Left lung (tissue), 10 donors: ENCODE data around the gene ZNF684. TPM values are rescaled to one million over a fixed set of nuclear protein-coding genes. Genes with fewer than 3 reads are reported as not detected.
"Not testable (repeated sequence)": the region's sequence is repeated elsewhere in the genome, so short reads cannot be mapped to it uniquely, and the experiment has no call there.

Source experiments
- ATAC-seq: fragments of 200-7000 bp; cut with Tn5 transposase; one replicate; pipeline ENCODE4 v1.9.1; 2020; ENCODE audit warnings: moderate library complexity
- DNase-seq, 4 donors: peaks; one replicate each; pipeline ENCODE4 v3.0.0-alpha.2; 2013 to 2020
- H3K27ac ChIP-seq, 2 donors: fragments of 200-600 bp; sonication (generic) in 1 of 2; one replicate each; pipeline versions ENCODE4 v1.5.0 to v1.8.0; 2020 to 2021
- H3K27me3 ChIP-seq, 2 donors: fragments of 200-600 bp; sonication (generic) in 1 of 2; one replicate each; pipeline versions ENCODE4 v1.5.0 to v1.8.0; 2020 to 2021
- H3K36me3 ChIP-seq, 2 donors: fragments of 200-600 bp; sonication (generic) in 1 of 2; one replicate each; pipeline versions ENCODE4 v1.5.0 to v1.8.0; 2020 to 2021
- H3K4me1 ChIP-seq, 2 donors: fragments of 200-600 bp; one replicate each; pipeline ENCODE4 v1.8.0; 2021
- H3K4me3 ChIP-seq, 2 donors: fragments of 200-600 bp; sonication (generic) in 1 of 2; one replicate each; pipeline versions ENCODE4 v1.5.0 to v1.8.0; 2020 to 2021; ENCODE audit warnings: mild to moderate bottlenecking in 1 of 2
- H3K9me3 ChIP-seq, 2 donors: fragments of 200-600 bp; sonication (generic) in 1 of 2; one replicate each; pipeline versions ENCODE4 v1.5.0 to v1.8.0; 2020 to 2021
- CTCF ChIP-seq, 2 donors: fragments of 200-600 bp; sonication (generic) in 1 of 2; IDR thresholded peaks; one replicate each; pipeline versions ENCODE4 v1.5.0 to v1.8.0; 2021; ENCODE audit warnings: antibody characterized with exemption in 2 of 2
- intact Hi-C, 2 donors: fragments of 100-400 bp; cut with DNase I; formaldehyde crosslinking; loops; one replicate each; pipeline versions ENCODE4 v1.11.2 to v1.14.2; 2022
- polyA plus RNA-seq, 6 donors: library from polyadenylated mRNA; unstranded; fragments of 120-200 nt; gene quantifications; one replicate each; pipeline ENCODE4 v1.2.1, GENCODE V29; 2013; ENCODE audit not compliant: insufficient read length in 6 of 6
- total RNA-seq, 2 donors: library from RNA; stranded (reverse); fragmentation: NEBNext Ultra II Directional; extraction: Animal tissue kit (Norgen Biotek cat#: 25700); gene quantifications; one replicate each; pipeline ENCODE4 v1.2.1, GENCODE V29; 2021
- donor health status: DM: no; HTN: yes; CAD: no.
- donor health status: DM: no; HTN: no; CAD: no.

Gene ZNF684
- total and polyA plus RNA-seq, 8 donors: 3.7 to 10.0 (median 8.2) TPM

- DNase-seq (no peak), ATAC-seq (no peak)
- Histone ChIP-seq H3K36me3 (no peaks in the 10 kb centered on the region), H3K4me3 (no peak overlapping the region), H3K27me3 (no peaks in the 10 kb centered on the region), H3K4me1 (no peaks in the 10 kb centered on the region), H3K27ac (no peak overlapping the region), H3K9me3 (no peaks in the 10 kb centered on the region)
- intact Hi-C loops: no loop called here
- TF ChIP-seq CTCF (IDR thresholded peaks at IDR 0.05): no peak
Measured at GRCh38 chr1:40564506-40564905, 33.1 kb downstream of the ZNF684 start.

- TF ChIP-seq CTCF (IDR thresholded peaks at IDR 0.05): no peak
- intact Hi-C loops: no loop called here
Measured at GRCh38 chr1:40564913-40565312, 33.5 kb downstream of the ZNF684 start.

GRCh38 chr1:40567825-40568224 is 36.4 kb downstream of the ZNF684 start:
- no peak for TF ChIP-seq CTCF (IDR thresholded peaks at IDR 0.05)
- DNase-seq (no peak), ATAC-seq (no peak)
- Histone ChIP-seq H3K36me3 (no peaks in the 10 kb centered on the region), H3K27ac (no peak overlapping the region), H3K4me1 (no peaks in the 10 kb centered on the region), H3K9me3 (no peaks in the 10 kb centered on the region), H3K27me3 (no peaks in the 10 kb centered on the region), H3K4me3 (no peak overlapping the region)
- intact Hi-C loops: no loop called here

More at GRCh38 chr1:40564913-40565312, 33.5 kb downstream of the ZNF684 start:
- Histone ChIP-seq H3K36me3 (no peaks in the 10 kb centered on the region), H3K4me3 (no peak overlapping the region), H3K27me3 (no peaks in the 10 kb centered on the region), H3K9me3 (no peaks in the 10 kb centered on the region), H3K27ac (no peak overlapping the region), H3K4me1 (no peaks in the 10 kb centered on the region)
- ATAC-seq (no peak), DNase-seq (no peak)

- H3K4me3 ChIP-seq, intact Hi-C loops, H3K27me3 ChIP-seq, H3K27ac ChIP-seq, H3K4me1 ChIP-seq, H3K36me3 ChIP-seq, H3K9me3 ChIP-seq: not testable (repeated sequence)
- peak in 1 of 4 donors; percentile 9 for DNase-seq
- ATAC-seq: peak; percentile 27
Measured at GRCh38 chr1:40574805-40575204, 43.4 kb downstream of the ZNF684 start.

- intact Hi-C loops: no loop called here
- H3K27ac ChIP-seq: no peak overlapping the region
- no peak for ATAC-seq
- no peak overlapping the region for H3K4me3 ChIP-seq
- no peak for TF ChIP-seq CTCF (IDR thresholded peaks at IDR 0.05)
- H3K36me3 ChIP-seq: no peaks in the 10 kb centered on the region
- H3K27me3 ChIP-seq: no peaks in the 10 kb centered on the region
- H3K4me1 ChIP-seq: no peaks in the 10 kb centered on the region
- H3K9me3 ChIP-seq: no peaks in the 10 kb centered on the region
- no peak for DNase-seq
Measured at GRCh38 chr1:40575336-40575735, 43.9 kb downstream of the ZNF684 start.

GRCh38 chr1:40582116-40582515 is 50.7 kb downstream of the ZNF684 start:
- H3K36me3 ChIP-seq: no peaks in the 10 kb centered on the region
- no peak overlapping the region for H3K4me3 ChIP-seq
- no peaks in the 10 kb centered on the region for H3K27me3 ChIP-seq
- ATAC-seq: no peak
- no peak overlapping the region for H3K27ac ChIP-seq
- DNase-seq: no peak
- no peaks in the 10 kb centered on the region for H3K4me1 ChIP-seq
- H3K9me3 ChIP-seq: no peaks in the 10 kb centered on the region
- no peak for TF ChIP-seq CTCF (IDR thresholded peaks at IDR 0.05)
- intact Hi-C loops: no loop called here
